HEK293 (cell line): ENCODE measurements around the gene SARNP.

Experiments used
- CTCF ChIA-PET: fragments of 350-600 bp; formaldehyde crosslinking; extraction: SDS; loops from one replicate; lab custom pipeline; 2021; ENCODE audit warnings: antibody characterized with exemption; lab: Yijun Ruan, JAX
- POLR2A ChIA-PET: fragments of 300-600 bp; formaldehyde crosslinking; extraction: SDS; loops from one replicate; lab custom pipeline; 2020; ENCODE audit warnings: antibody characterized with exemption, inconsistent platforms; lab: Yijun Ruan, JAX
- H3K27ac ChIP-seq: fragments of 200-500 bp; sonication (Bioruptor generic); 2 replicates; pipeline ENCODE4 v1.5.1; 2014; ENCODE audit warnings: low read depth, low read length, control low read depth, inconsistent platforms; ENCODE audit errors: extremely low read depth
- H3K36me3 ChIP-seq, 2 experiments: fragments of 200-500 bp in 1 of 2; sonication (Bioruptor generic) in 1 of 2; 1 replicate in 1 of 2; 2 replicates in 1 of 2; pipeline ENCODE4 v1.5.1; 2014 to 2017; ENCODE audit warnings: inconsistent platforms in 2 of 2, low read length in 2 of 2; ENCODE audit not compliant: control insufficient read depth in 2 of 2, insufficient read depth in 1 of 2
- H3K4me1 ChIP-seq: fragments of 200-500 bp; sonication (Bioruptor generic); 2 replicates; pipeline ENCODE4 v1.5.1; 2014; ENCODE audit warnings: mild to moderate bottlenecking, low read length, inconsistent platforms; ENCODE audit not compliant: control insufficient read depth, insufficient read depth
- H3K4me3 ChIP-seq: 2 replicates; pipeline ENCODE4 v1.5.1; 2011; ENCODE audit warnings: low read depth, mild to moderate bottlenecking, control low read depth, low read length, moderate library complexity
- H3K9me3 ChIP-seq: fragments of 200-500 bp; sonication (Bioruptor generic); 2 replicates; pipeline ENCODE4 v1.5.1; 2014; ENCODE audit warnings: low read depth, low read length, inconsistent platforms; ENCODE audit not compliant: control insufficient read depth, insufficient read depth
- SP7 ChIP-seq: fragments of 450-650 bp; formaldehyde crosslinking; IDR thresholded peaks from 2 replicates; pipeline ENCODE4 v1.5.1; 2016; ENCODE audit warnings: missing biosample characterization, missing genetic modification characterization
- YY2 ChIP-seq: fragments of 450-650 bp; formaldehyde crosslinking; IDR thresholded peaks from 2 replicates; pipeline ENCODE4 v1.5.1; 2016; ENCODE audit warnings: missing biosample characterization, missing genetic modification characterization
- ZNF112 ChIP-seq: fragments of 450-650 bp; formaldehyde crosslinking; IDR thresholded peaks from 2 replicates; pipeline ENCODE4 v1.5.0; 2017; ENCODE audit warnings: missing biosample characterization, missing genetic modification characterization
- ZNF132 ChIP-seq: fragments of 450-650 bp; formaldehyde crosslinking; IDR thresholded peaks from 2 replicates; pipeline ENCODE4 v1.5.1; 2017; ENCODE audit warnings: missing biosample characterization, missing genetic modification characterization, borderline replicate concordance
- ZNF174 ChIP-seq: fragments of 450-650 bp; formaldehyde crosslinking; IDR thresholded peaks from 2 replicates; pipeline ENCODE4 v1.5.0; 2017; ENCODE audit warnings: missing biosample characterization, mild to moderate bottlenecking, missing genetic modification characterization
- ZNF23 ChIP-seq: fragments of 450-650 bp; formaldehyde crosslinking; IDR thresholded peaks from 2 replicates; pipeline ENCODE4 v1.5.1; 2016; ENCODE audit warnings: missing biosample characterization, missing genetic modification characterization, borderline replicate concordance
- ZNF335 ChIP-seq: fragments of 450-650 bp; formaldehyde crosslinking; conservative IDR thresholded peaks from 2 replicates; pipeline ENCODE4 v1.5.1; 2016; ENCODE audit warnings: missing biosample characterization, missing genetic modification characterization
- ZNF341 ChIP-seq: fragments of 450-650 bp; formaldehyde crosslinking; IDR thresholded peaks from 2 replicates; pipeline ENCODE4; 2016; ENCODE audit warnings: low read depth, missing biosample characterization, missing genetic modification characterization
- ZNF501 ChIP-seq: fragments of 450-650 bp; formaldehyde crosslinking; IDR thresholded peaks from 2 replicates; pipeline ENCODE4 v1.5.1; 2016; ENCODE audit warnings: missing biosample characterization, missing genetic modification characterization
- ZNF600 ChIP-seq: fragments of 450-650 bp; formaldehyde crosslinking; IDR thresholded peaks from 2 replicates; pipeline ENCODE4 v1.5.1; 2016; ENCODE audit warnings: missing biosample characterization, missing genetic modification characterization
- ZNF626 ChIP-seq: fragments of 450-650 bp; sonication (Bioruptor Pico); formaldehyde crosslinking; IDR thresholded peaks from 2 replicates; pipeline ENCODE4 v1.5.1; 2018; ENCODE audit warnings: missing biosample characterization, missing genetic modification characterization, inconsistent platforms
- ZNF791 ChIP-seq: fragments of 450-650 bp; formaldehyde crosslinking; IDR thresholded peaks from 2 replicates; pipeline ENCODE4 v1.5.1; 2016; ENCODE audit warnings: missing biosample characterization, missing genetic modification characterization
- ZSCAN16 ChIP-seq: fragments of 450-650 bp; formaldehyde crosslinking; IDR thresholded peaks from 2 replicates; pipeline ENCODE4 v1.5.1; 2016; ENCODE audit warnings: missing biosample characterization, missing genetic modification characterization
- TF ChIP-seq, protein P1 (sequence below): fragments of 450-650 bp; IDR thresholded peaks from 2 replicates; pipeline ENCODE4 v1.5.1; 2018; ENCODE audit warnings: missing biosample characterization, mild to moderate bottlenecking, missing genetic modification characterization
- TF ChIP-seq, protein P2 (sequence below): fragments of 450-650 bp; formaldehyde crosslinking; IDR thresholded peaks from 2 replicates; pipeline ENCODE4 v1.5.1; 2016; ENCODE audit warnings: missing biosample characterization, missing genetic modification characterization
- TF ChIP-seq, protein P3 (sequence below): fragments of 450-650 bp; formaldehyde crosslinking; IDR thresholded peaks from 2 replicates; pipeline ENCODE4 v1.5.1; 2016; ENCODE audit warnings: missing biosample characterization, missing genetic modification characterization
- TF ChIP-seq, protein P4 (sequence below): fragments of 450-650 bp; formaldehyde crosslinking; IDR thresholded peaks from 2 replicates; pipeline ENCODE4 v1.5.1; 2016; ENCODE audit warnings: missing biosample characterization, missing genetic modification characterization
- TF ChIP-seq, protein P5 (sequence below): fragments of 450-650 bp; formaldehyde crosslinking; IDR thresholded peaks from 2 replicates; pipeline ENCODE4 v1.5.1; 2016; ENCODE audit warnings: missing biosample characterization, missing genetic modification characterization
- TF ChIP-seq, protein P6 (sequence below): fragments of 450-650 bp; formaldehyde crosslinking; IDR thresholded peaks from 2 replicates; pipeline ENCODE4 v1.5.1; 2016; ENCODE audit warnings: missing biosample characterization, missing genetic modification characterization

SARNP gene

DNA sequence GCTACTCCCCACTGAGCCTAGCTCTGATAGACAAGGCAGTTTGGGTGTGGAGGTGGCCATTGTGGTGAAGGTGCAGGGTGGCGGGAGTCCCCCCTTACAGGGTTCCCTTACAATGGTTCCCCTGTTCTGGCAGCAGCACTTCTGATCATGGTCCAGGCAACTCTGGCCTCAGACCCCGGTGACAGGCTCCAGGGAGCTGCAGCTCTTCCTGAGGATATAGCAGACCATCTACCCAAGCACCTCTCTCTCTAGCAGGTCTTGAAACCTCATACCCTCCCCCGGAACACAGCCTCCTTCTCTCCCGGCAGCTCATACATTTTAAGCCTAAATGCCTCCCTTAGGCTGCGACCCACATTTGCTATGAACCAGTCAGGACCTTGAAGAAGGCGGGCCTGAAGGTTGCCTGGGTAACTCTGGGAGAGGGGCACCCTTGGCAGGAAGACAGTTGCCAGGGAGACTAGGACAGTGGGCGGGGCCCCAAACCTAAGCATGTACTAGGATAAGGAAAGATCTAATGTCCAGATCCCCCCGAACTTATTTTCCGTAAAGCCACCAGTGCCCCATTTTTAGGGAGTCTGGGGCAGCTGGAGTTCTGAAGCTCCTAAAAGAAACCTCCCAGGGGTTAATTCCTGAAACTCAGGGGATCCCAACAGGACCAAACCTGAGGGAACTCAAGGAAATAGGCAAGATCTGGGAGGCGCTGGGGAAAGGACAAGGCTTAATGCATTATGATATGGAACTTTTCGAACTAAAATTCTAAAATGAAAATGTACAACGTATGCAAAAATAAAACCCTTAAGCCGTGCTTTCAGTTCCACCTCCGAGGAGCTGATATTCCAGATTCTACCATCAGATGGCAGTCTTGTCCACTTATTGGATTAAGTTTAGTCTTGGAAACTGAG lies 79.2 kb downstream of the SARNP start (continued):
- peak; percentile 24; the same call in 1 of the 2 replicates for TF ChIP-seq ZNF501
- TF ChIP-seq, protein P1, sequence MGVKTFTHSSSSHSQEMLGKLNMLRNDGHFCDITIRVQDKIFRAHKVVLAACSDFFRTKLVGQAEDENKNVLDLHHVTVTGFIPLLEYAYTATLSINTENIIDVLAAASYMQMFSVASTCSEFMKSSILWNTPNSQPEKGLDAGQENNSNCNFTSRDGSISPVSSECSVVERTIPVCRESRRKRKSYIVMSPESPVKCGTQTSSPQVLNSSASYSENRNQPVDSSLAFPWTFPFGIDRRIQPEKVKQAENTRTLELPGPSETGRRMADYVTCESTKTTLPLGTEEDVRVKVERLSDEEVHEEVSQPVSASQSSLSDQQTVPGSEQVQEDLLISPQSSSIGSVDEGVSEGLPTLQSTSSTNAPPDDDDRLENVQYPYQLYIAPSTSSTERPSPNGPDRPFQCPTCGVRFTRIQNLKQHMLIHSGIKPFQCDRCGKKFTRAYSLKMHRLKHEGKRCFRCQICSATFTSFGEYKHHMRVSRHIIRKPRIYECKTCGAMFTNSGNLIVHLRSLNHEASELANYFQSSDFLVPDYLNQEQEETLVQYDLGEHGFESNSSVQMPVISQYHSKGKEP, result no peak
- no peak for TF ChIP-seq ZNF626 (tag by site-specific recombination)
- TF ChIP-seq ZNF791, result no peak
- TF ChIP-seq ZNF600 (tag by site-specific recombination), result peak; percentile 97
- TF ChIP-seq ZNF335 (tag by site-specific recombination), result peak; percentile 47

DNA sequence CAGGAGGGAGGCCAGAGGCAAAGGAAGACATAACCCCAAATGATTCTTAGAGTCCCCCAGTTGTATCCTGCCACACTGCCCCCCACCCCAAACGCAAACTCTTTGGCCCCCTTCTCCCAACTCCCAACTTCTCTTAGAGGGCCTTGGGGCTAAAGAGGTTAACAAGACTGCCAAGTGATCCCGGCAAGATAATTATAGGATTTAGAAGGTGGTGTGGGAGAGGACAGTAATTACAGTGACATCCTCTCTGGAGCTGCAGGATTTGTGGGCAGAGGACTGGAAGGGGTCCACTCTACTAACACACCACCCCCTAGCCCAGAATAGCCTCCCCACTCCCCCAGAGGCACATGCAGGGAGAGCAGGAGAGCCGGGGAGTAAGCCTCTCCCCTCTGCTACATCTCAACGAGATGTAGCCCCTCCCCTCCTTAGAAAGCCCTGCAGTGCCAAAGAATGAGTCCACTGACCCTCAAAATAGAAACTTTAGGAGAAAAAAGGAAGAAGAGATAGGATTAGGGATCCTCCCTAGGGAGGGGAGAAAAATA lies 79.9 kb downstream of the SARNP start:
- TF ChIP-seq, protein P2, sequence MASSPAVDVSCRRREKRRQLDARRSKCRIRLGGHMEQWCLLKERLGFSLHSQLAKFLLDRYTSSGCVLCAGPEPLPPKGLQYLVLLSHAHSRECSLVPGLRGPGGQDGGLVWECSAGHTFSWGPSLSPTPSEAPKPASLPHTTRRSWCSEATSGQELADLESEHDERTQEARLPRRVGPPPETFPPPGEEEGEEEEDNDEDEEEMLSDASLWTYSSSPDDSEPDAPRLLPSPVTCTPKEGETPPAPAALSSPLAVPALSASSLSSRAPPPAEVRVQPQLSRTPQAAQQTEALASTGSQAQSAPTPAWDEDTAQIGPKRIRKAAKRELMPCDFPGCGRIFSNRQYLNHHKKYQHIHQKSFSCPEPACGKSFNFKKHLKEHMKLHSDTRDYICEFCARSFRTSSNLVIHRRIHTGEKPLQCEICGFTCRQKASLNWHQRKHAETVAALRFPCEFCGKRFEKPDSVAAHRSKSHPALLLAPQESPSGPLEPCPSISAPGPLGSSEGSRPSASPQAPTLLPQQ (tag by site-specific recombination), result peak; percentile 6; the same call in 1 of the 2 replicates
- TF ChIP-seq ZNF174, result no peak
- no peak for TF ChIP-seq ZSCAN16 (tag by site-specific recombination)
- TF ChIP-seq YY2 (tag by site-specific recombination), result no peak
- TF ChIP-seq ZNF112 (tag by site-specific recombination), result no peak
- TF ChIP-seq, protein P3, sequence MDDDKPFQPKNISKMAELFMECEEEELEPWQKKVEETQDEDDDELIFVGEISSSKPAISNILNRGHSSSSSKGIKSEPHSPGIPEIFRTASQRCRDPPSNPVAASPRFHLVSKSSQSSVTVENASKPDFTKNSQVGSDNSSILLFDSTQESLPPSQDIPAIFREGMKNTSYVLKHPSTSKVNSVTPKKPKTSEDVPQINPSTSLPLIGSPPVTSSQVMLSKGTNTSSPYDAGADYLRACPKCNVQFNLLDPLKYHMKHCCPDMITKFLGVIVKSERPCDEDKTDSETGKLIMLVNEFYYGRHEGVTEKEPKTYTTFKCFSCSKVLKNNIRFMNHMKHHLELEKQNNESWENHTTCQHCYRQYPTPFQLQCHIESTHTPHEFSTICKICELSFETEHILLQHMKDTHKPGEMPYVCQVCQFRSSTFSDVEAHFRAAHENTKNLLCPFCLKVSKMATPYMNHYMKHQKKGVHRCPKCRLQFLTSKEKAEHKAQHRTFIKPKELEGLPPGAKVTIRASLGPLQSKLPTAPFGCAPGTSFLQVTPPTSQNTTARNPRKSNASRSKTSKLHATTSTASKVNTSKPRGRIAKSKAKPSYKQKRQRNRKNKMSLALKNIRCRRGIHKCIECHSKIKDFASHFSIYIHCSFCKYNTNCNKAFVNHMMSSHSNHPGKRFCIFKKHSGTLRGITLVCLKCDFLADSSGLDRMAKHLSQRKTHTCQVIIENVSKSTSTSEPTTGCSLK (tag by site-specific recombination), result no peak
- peak; percentile 95 for TF ChIP-seq ZNF341 (tag by site-specific recombination)
- TF ChIP-seq, protein P4, sequence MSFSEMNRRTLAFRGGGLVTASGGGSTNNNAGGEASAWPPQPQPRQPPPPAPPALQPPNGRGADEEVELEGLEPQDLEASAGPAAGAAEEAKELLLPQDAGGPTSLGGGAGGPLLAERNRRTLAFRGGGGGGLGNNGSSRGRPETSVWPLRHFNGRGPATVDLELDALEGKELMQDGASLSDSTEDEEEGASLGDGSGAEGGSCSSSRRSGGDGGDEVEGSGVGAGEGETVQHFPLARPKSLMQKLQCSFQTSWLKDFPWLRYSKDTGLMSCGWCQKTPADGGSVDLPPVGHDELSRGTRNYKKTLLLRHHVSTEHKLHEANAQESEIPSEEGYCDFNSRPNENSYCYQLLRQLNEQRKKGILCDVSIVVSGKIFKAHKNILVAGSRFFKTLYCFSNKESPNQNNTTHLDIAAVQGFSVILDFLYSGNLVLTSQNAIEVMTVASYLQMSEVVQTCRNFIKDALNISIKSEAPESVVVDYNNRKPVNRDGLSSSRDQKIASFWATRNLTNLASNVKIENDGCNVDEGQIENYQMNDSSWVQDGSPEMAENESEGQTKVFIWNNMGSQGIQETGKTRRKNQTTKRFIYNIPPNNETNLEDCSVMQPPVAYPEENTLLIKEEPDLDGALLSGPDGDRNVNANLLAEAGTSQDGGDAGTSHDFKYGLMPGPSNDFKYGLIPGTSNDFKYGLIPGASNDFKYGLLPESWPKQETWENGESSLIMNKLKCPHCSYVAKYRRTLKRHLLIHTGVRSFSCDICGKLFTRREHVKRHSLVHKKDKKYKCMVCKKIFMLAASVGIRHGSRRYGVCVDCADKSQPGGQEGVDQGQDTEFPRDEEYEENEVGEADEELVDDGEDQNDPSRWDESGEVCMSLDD (tag by site-specific recombination), result no peak
- peak; percentile 94 for TF ChIP-seq SP7 (tag by site-specific recombination)
- TF ChIP-seq ZNF132 (tag by site-specific recombination), result no peak
- TF ChIP-seq, protein P5, sequence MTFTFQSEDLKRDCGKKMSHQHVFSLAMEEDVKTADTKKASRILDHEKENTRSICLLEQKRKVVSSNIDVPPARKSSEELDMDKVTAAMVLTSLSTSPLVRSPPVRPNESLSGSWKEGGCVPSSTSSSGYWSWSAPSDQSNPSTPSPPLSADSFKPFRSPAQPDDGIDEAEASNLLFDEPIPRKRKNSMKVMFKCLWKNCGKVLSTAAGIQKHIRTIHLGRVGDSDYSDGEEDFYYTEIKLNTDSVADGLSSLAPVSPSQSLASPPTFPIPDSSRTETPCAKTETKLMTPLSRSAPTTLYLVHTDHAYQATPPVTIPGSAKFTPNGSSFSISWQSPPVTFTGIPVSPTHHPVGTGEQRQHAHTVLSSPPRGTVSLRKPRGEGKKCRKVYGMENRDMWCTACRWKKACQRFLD (tag by site-specific recombination), result no peak
- no peak for TF ChIP-seq ZNF23 (tag by site-specific recombination)
- TF ChIP-seq, protein P6, sequence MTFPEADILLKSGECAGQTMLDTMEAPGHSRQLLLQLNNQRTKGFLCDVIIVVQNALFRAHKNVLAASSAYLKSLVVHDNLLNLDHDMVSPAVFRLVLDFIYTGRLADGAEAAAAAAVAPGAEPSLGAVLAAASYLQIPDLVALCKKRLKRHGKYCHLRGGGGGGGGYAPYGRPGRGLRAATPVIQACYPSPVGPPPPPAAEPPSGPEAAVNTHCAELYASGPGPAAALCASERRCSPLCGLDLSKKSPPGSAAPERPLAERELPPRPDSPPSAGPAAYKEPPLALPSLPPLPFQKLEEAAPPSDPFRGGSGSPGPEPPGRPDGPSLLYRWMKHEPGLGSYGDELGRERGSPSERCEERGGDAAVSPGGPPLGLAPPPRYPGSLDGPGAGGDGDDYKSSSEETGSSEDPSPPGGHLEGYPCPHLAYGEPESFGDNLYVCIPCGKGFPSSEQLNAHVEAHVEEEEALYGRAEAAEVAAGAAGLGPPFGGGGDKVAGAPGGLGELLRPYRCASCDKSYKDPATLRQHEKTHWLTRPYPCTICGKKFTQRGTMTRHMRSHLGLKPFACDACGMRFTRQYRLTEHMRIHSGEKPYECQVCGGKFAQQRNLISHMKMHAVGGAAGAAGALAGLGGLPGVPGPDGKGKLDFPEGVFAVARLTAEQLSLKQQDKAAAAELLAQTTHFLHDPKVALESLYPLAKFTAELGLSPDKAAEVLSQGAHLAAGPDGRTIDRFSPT, result no peak
- TF ChIP-seq, all 188 proteins: peak for 3
- POLR2A ChIA-PET, result interaction anchor here (1.0 to 3.4 kb wide), 12 partner anchors 8 to 367 kb away, joined by 3 to 24 read pairs (median 4); partner anchors contain the start of genes CD63, ORMDL2, PA2G4 and PYM1
- no peak overlapping the region for H3K4me3 ChIP-seq
- CTCF ChIA-PET, result interaction anchor here (0.5 to 6.8 kb wide), 63 partner anchors 8 to 899 kb away, joined by 3 to 127 read pairs (median 5); partner anchors contain the start of genes BLOC1S1, CD63, ITGA7 and ORMDL2
- H3K27ac ChIP-seq, result peak overlapping the region; percentile 43
- H3K36me3 ChIP-seq, result no peaks in the 10 kb centered on the region
- no peaks in the 10 kb centered on the region for H3K9me3 ChIP-seq
- peaks cover 10% of the 10 kb centered on the region; the same call in 1 of the 2 replicates for H3K4me1 ChIP-seq
